Myocyte (in vitro differentiated cells): Measurements from ENCODE around the gene UTF1. TPM values are rescaled to one million over a fixed set of nuclear protein-coding genes. Genes with fewer than 3 reads are reported as not detected.

Experiments
- DNase-seq: peaks from one replicate; pipeline ENCODE4 v3.0.0-alpha.2; 2012; ENCODE audit warnings: low read depth
- total RNA-seq: library from RNA; depleted of rRNA; stranded (reverse); fragments of >200 nt; gene quantifications from 2 replicates; pipeline ENCODE4 v1.2.3, GENCODE V29; 2014

The UTF1 gene
- total RNA-seq, 1 donor from 2014 or later: not detected

GRCh38 chr10:133196936-133197758 is 32.9 kb upstream of the UTF1 start:
- DNase-seq: no peak

GRCh38 chr10:133197786-133198185 is 32.2 kb upstream of the UTF1 start:
- DNase-seq: no peak

GRCh38 chr10:133198206-133198605 is 31.8 kb upstream of the UTF1 start:
- no peak for DNase-seq

GRCh38 chr10:133198621-133199487 is 31.2 kb upstream of the UTF1 start:
- no peak for DNase-seq

- no peak for DNase-seq
Observed at GRCh38 chr10:133199488-133199885, 30.5 kb upstream of the UTF1 start.

- DNase-seq: no peak
Observed at GRCh38 chr10:133199992-133200611, 29.9 kb upstream of the UTF1 start.

- no peak for DNase-seq
Observed at GRCh38 chr10:133200621-133201031, 29.4 kb upstream of the UTF1 start.

GRCh38 chr10:133201151-133201947 is 28.7 kb upstream of the UTF1 start:
- no peak for DNase-seq

GRCh38 chr10:133201948-133202725 is 27.9 kb upstream of the UTF1 start:
- no peak for DNase-seq

- no peak for DNase-seq
Observed at GRCh38 chr10:133202778-133203651, 27.0 kb upstream of the UTF1 start.

GRCh38 chr10:133203652-133204195 is 26.3 kb upstream of the UTF1 start:
- DNase-seq: no peak

- DNase-seq: no peak
Observed at GRCh38 chr10:133204226-133205015, 25.6 kb upstream of the UTF1 start.

GRCh38 chr10:133205146-133205545 is 24.9 kb upstream of the UTF1 start:
- DNase-seq: no peak

GRCh38 chr10:133206356-133207040 is 23.5 kb upstream of the UTF1 start:
- DNase-seq: no peak

- no peak for DNase-seq
Observed at GRCh38 chr10:133207041-133207600, 22.9 kb upstream of the UTF1 start.

- no peak for DNase-seq
Observed at GRCh38 chr10:133207627-133208026, 22.4 kb upstream of the UTF1 start.

GRCh38 chr10:133208466-133208865 is 21.6 kb upstream of the UTF1 start:
- no peak for DNase-seq
